Measurements from ENCODE around the gene RIN3. TPM values are rescaled to one million over a fixed set of nuclear protein-coding genes. Genes with fewer than 3 reads are reported as not detected.

RIN3 gene
- total RNA-seq, 1 experiment from 2014 or later = 10.9 TPM

DNA sequence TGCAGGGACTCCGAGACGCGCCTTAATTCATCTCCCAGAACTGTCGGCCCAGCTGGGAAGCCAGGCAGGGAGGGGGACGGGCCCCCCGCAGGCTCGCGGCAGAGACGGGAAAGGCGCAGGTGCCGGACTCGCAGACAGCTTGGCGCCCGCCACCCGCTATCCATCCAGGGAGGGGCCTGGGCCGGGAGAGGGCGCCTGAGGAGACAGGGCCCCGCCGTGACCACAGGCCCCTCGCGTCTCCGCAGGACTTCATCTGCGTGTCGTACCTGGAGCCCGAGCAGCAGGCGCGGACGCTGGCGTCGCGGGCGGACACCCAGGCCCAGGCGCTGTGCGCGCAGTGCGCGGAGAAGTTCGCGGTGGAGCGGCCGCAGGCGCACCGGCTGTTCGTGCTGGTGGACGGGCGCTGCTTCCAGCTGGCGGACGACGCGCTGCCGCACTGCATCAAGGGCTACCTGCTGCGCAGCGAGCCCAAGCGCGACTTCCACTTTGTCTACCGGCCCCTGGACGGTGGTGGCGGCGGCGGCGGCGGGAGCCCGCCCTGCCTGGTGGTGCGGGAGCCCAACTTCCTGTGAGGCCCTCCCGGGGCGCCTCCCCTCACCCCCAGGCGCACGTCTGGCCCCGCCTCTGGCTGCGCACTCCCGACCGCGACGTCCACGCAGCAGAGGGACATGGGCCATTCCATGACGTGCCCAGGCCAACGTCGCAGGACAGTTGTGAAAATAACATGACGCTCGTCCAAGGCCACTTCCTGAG is 174.3 kb downstream of the RIN3 start:
- H3K27ac ChIP-seq (ENCODE audit: low read length) = no peak overlapping the region
- BruUV-seq (replicated peaks) = no TSS peak
- CTCF ChIA-PET = interaction anchor here (1.2 kb wide), 1 partner anchor 124 kb away, joined by 6 read pairs; no protein-coding TSS in a partner anchor
- no peaks in the 10 kb centered on the region for H3K4me1 ChIP-seq (ENCODE audit: control insufficient read depth, insufficient read depth, low read length)
- ATAC-seq = peak; percentile 65
- POLR2A ChIA-PET = no interaction called here
- H3K9me3 ChIP-seq (ENCODE audit: control insufficient read depth, insufficient read depth, low read depth, low read length) = no peaks in the 10 kb centered on the region
- DNase-seq (ENCODE audit: low read depth, low spot score) = no peak
- no peaks in the 10 kb centered on the region for H3K27me3 ChIP-seq (ENCODE audit: control insufficient read depth, insufficient read depth, low read length)
- H3K4me3 ChIP-seq (ENCODE audit: low read depth in 2 of 2, low read length in 2 of 2) = peak overlapping the region; percentile 40 to 46
- no peaks in the 10 kb centered on the region for H3K36me3 ChIP-seq (ENCODE audit: control insufficient read depth, insufficient read depth, low read length)
- TF ChIP-seq TCF7L2 (IDR thresholded peaks at IDR 0.05; ENCODE audit: low read depth, low read length) (no peak), POLR2AphosphoS5 (IDR thresholded peaks at IDR 0.05; ENCODE audit: low read depth, low read length) (no peak), SIN3A (IDR thresholded peaks at IDR 0.05; ENCODE audit: borderline replicate concordance, insufficient read depth, low read depth, low read length) (no peak)
- TF ChIP-seq, protein P1, sequence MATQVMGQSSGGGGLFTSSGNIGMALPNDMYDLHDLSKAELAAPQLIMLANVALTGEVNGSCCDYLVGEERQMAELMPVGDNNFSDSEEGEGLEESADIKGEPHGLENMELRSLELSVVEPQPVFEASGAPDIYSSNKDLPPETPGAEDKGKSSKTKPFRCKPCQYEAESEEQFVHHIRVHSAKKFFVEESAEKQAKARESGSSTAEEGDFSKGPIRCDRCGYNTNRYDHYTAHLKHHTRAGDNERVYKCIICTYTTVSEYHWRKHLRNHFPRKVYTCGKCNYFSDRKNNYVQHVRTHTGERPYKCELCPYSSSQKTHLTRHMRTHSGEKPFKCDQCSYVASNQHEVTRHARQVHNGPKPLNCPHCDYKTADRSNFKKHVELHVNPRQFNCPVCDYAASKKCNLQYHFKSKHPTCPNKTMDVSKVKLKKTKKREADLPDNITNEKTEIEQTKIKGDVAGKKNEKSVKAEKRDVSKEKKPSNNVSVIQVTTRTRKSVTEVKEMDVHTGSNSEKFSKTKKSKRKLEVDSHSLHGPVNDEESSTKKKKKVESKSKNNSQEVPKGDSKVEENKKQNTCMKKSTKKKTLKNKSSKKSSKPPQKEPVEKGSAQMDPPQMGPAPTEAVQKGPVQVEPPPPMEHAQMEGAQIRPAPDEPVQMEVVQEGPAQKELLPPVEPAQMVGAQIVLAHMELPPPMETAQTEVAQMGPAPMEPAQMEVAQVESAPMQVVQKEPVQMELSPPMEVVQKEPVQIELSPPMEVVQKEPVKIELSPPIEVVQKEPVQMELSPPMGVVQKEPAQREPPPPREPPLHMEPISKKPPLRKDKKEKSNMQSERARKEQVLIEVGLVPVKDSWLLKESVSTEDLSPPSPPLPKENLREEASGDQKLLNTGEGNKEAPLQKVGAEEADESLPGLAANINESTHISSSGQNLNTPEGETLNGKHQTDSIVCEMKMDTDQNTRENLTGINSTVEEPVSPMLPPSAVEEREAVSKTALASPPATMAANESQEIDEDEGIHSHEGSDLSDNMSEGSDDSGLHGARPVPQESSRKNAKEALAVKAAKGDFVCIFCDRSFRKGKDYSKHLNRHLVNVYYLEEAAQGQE (IDR thresholded peaks at IDR 0.05; ENCODE audit: insufficient read depth in 1 of 2, low read depth in 2 of 2, low read length in 1 of 2) = no peak
- TF ChIP-seq, protein P2, sequence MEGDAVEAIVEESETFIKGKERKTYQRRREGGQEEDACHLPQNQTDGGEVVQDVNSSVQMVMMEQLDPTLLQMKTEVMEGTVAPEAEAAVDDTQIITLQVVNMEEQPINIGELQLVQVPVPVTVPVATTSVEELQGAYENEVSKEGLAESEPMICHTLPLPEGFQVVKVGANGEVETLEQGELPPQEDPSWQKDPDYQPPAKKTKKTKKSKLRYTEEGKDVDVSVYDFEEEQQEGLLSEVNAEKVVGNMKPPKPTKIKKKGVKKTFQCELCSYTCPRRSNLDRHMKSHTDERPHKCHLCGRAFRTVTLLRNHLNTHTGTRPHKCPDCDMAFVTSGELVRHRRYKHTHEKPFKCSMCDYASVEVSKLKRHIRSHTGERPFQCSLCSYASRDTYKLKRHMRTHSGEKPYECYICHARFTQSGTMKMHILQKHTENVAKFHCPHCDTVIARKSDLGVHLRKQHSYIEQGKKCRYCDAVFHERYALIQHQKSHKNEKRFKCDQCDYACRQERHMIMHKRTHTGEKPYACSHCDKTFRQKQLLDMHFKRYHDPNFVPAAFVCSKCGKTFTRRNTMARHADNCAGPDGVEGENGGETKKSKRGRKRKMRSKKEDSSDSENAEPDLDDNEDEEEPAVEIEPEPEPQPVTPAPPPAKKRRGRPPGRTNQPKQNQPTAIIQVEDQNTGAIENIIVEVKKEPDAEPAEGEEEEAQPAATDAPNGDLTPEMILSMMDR (IDR thresholded peaks at IDR 0.05) = no peak
- in situ Hi-C loops (cut with HindIII; ENCODE audit: low pct_unique_long_range_greater_than_20kb, low sequenced_read_pairs) (no loop called here), intact Hi-C loops (cut with micrococcal nuclease; ENCODE audit: unreplicated experiment) (no loop called here)

DNA sequence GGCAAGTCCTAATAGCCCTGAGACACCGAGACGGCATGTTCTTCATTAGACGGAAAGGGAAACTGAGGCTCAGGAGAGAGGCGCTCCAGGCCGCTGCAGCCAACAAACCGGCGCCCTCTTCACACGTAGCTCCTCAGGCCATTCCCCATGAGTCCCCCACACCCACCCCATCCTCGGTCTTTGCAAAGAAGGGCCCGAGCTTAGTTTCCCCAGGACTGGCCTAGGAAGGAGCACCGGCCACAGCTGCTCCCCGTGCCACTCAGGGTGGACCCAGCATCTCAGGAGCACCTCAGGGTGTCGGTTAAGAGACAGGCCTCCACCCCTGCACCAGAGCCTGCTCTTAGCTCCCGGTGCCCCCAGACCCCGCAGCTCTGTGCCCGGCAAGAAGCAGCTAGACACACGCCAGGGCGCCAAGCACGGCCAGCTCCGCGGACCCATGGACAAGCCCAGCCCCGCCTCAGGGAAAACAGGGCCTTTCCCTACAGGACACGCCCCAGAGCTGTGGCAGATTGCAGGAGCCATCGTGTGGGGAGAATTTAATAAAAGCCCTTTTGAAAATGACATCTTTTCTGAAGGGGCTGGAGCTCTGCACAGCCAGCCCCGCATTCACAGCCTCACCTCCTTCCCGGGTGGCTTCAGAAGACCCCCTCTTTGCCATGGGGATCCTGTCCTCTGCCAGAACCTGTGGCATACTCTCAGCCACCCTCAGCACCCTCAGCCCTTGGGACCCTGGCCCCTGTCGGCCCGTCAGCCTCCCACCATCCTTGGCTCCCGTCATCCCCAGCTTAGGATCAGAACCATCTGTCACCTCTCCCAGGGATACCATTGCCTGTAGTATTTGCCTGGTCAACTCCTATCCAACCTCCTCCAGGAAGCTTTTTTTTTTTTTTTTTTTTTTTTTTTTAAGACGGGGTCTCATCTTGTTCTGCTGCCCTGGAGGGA is 175.1 kb downstream of the RIN3 start:
- TF ChIP-seq POLR2AphosphoS5 (IDR thresholded peaks at IDR 0.05; ENCODE audit: low read depth, low read length) = no peak
- TF ChIP-seq SIN3A (IDR thresholded peaks at IDR 0.05; ENCODE audit: borderline replicate concordance, insufficient read depth, low read depth, low read length) = no peak
- no peak for TF ChIP-seq TCF7L2 (IDR thresholded peaks at IDR 0.05; ENCODE audit: low read depth, low read length)
- TF ChIP-seq, protein P1 (IDR thresholded peaks at IDR 0.05; ENCODE audit: insufficient read depth in 1 of 2, low read depth in 2 of 2, low read length in 1 of 2) = no peak
- TF ChIP-seq, protein P2 (IDR thresholded peaks at IDR 0.05) = no peak
- DNase-seq (ENCODE audit: low read depth, low spot score) (no peak), ATAC-seq (no peak)
- no peaks in the 10 kb centered on the region for H3K36me3 ChIP-seq (ENCODE audit: control insufficient read depth, insufficient read depth, low read length)
- BruUV-seq (replicated peaks) = no TSS peak
- H3K4me1 ChIP-seq (ENCODE audit: control insufficient read depth, insufficient read depth, low read length) = no peaks in the 10 kb centered on the region; the same call in 1 of the 2 replicates
- POLR2A ChIA-PET = interaction anchor here (0.7 kb wide), 1 partner anchor 15 kb away, joined by 12 read pairs; no protein-coding TSS in a partner anchor
- no peak overlapping the region for H3K27ac ChIP-seq (ENCODE audit: low read length)
- CTCF ChIA-PET = interaction anchor here (1.2 kb wide), 1 partner anchor 125 kb away, joined by 6 read pairs; no protein-coding TSS in a partner anchor
- in situ Hi-C loops (cut with HindIII; ENCODE audit: low pct_unique_long_range_greater_than_20kb, low sequenced_read_pairs) (no loop called here), intact Hi-C loops (cut with micrococcal nuclease; ENCODE audit: unreplicated experiment) (no loop called here)
- H3K27me3 ChIP-seq (ENCODE audit: control insufficient read depth, insufficient read depth, low read length) = no peaks in the 10 kb centered on the region
- H3K9me3 ChIP-seq (ENCODE audit: control insufficient read depth, insufficient read depth, low read depth, low read length) = no peaks in the 10 kb centered on the region
- H3K4me3 ChIP-seq (ENCODE audit: low read depth in 2 of 2, low read length in 2 of 2) = peak overlapping the region; percentile 40 to 46; a peak in 3 of 4 replicates

All from Panc1 (cell line).